Stimulated activated naive CD4-positive, alpha-beta T cell (primary cell): ENCODE measurements around the gene FUT4.
"Not testable (repeated sequence)": the region's sequence is repeated elsewhere in the genome, so short reads cannot be mapped to it uniquely, and the experiment has no call there.

Source experiments
- DNase-seq, 6 experiments: peaks; one replicate each; lab custom pipeline; 2025; lab: John Stamatoyannopoulos, UW

Gene FUT4

DNA sequence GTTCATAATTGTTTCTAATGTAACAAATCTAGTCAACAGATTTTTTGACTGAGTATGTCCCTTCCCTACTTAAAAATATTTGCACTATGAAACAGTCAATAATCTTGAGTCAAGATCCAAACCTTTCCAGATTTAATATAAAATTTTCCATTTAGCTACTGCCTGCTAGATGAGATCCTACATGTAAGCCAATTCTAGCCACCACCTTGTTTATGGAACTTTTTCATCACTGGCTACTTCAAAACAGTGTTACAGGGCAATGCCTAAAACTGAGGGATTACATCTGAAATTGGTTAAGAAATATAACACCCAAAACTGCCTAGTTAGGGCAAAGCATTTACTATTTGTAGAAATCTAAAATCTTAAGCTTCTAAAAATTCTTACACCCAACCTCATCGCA lies 10.5 kb upstream of the FUT4 start:
- DNase-seq, result no peak

DNA sequence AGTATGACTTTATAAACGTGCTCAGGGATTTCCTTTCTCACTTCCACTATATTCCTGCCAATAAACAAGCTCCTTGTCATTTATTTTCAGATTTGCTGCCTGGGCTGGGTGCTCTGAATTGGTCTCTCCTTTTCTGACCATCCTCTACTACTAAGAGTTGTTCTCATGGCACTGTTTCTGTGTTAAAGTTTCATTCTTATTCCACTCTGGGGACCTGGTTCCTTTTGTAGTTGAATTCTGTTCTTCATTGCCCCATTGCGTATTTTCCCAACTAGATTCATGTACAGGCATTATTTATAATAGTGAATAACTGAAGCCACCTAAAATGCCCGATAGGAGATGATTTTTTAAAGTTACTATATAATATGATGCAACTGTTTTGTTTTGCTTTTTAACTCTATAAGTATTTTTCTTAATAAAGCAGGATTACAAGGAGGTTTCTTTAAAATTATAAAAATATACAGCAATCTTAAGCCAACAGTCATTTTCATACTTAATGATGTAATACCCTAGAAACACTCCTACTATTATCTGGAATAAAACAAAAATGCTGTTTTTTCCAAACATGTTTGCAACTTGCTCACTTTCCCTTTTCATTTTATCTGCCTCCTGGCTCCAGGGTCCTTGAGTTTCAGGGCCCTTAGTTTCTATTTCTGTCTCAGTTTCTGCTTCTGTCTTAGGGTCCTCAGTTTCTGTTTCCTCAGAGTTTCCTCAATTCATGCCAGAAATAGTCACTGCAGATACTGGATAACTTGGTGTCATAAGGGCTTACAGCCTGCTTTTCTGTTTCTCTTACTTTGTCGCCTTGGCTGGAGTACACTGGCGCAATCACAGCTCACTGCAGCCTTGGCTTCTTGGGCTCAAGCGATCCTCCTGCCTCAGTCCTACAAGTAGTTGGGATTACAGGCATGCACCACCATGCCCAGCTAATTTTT lies 9.8 kb upstream of the FUT4 start:
- DNase-seq, result no peak

DNA sequence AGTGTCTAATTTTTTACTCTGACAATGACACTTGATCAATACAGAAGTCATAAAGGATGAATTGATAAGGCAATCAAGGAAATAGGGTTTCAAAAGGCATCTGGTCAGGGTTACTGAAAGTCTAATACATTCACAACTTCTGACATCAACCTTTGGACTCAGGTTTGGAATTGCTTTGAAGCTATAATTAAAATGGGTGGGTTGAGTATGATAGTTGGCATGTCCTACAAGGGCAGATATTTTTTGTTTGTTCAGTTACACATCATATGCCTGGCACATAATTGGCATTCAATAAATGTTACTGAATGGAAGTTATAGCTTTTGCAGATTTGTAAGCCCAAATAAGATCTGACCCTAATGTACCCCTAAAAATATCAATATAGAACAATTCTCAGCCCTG lies 7.3 kb upstream of the FUT4 start:
- DNase-seq, result no peak

DNA sequence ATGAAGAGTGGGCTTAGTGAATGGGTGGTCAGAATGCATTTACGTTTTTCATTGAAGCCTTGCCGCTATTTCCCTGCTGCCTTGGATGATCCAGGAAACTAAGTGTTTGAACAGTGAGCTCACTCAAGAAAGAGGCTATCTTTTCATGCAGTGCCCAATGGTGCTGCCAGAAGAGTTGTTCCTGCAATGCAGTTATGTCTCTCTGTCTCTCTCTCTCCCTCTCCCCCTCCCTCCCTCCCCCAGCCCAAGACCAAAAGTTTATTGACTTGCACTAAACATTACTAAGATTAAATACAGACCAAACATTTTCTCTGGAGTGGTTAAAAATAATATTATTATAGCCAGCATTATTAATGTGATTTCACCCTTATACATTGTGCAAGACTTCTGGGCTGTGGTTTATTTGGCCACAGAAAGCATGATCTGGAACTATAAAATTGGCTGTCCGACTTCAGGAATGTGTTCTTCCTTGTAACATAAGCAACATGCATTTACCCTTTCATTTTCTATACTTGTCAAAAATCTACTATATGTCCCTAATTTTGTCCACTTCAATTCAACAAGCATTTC lies 6.6 kb upstream of the FUT4 start:
- DNase-seq, result no peak

DNA sequence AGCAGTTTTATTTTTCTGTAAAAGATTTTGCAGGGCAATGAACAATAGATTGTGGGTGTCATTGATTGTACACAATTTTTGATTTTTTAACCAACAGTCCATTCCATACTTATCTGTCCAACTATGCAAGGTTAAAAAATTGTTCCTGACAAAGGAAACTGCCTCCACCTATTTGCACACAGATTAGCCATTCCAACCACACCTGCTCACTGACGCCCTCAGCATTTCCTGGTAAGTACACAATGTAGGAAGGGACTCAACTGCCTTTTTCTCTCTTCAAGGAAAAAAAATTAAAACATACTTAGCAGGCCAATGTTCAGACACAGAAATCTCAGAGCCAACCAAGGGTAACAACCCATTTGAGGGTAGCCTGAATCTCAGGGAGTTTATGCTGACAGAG lies 4.3 kb upstream of the FUT4 start:
- DNase-seq, result no peak

DNA sequence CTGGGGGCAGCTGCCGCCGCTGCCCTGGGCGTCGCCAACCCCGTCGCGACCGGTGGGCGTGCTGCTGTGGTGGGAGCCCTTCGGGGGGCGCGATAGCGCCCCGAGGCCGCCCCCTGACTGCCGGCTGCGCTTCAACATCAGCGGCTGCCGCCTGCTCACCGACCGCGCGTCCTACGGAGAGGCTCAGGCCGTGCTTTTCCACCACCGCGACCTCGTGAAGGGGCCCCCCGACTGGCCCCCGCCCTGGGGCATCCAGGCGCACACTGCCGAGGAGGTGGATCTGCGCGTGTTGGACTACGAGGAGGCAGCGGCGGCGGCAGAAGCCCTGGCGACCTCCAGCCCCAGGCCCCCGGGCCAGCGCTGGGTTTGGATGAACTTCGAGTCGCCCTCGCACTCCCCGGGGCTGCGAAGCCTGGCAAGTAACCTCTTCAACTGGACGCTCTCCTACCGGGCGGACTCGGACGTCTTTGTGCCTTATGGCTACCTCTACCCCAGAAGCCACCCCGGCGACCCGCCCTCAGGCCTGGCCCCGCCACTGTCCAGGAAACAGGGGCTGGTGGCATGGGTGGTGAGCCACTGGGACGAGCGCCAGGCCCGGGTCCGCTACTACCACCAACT lies 1.0 kb downstream of the FUT4 start:
- DNase-seq, result no peak

DNA sequence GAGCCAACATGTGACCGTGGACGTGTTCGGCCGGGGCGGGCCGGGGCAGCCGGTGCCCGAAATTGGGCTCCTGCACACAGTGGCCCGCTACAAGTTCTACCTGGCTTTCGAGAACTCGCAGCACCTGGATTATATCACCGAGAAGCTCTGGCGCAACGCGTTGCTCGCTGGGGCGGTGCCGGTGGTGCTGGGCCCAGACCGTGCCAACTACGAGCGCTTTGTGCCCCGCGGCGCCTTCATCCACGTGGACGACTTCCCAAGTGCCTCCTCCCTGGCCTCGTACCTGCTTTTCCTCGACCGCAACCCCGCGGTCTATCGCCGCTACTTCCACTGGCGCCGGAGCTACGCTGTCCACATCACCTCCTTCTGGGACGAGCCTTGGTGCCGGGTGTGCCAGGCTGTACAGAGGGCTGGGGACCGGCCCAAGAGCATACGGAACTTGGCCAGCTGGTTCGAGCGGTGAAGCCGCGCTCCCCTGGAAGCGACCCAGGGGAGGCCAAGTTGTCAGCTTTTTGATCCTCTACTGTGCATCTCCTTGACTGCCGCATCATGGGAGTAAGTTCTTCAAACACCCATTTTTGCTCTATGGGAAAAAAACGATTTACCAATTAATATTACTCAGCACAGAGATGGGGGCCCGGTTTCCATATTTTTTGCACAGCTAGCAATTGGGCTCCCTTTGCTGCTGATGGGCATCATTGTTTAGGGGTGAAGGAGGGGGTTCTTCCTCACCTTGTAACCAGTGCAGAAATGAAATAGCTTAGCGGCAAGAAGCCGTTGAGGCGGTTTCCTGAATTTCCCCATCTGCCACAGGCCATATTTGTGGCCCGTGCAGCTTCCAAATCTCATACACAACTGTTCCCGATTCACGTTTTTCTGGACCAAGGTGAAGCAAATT lies 1.8 kb downstream of the FUT4 start:
- DNase-seq, result no peak

DNA sequence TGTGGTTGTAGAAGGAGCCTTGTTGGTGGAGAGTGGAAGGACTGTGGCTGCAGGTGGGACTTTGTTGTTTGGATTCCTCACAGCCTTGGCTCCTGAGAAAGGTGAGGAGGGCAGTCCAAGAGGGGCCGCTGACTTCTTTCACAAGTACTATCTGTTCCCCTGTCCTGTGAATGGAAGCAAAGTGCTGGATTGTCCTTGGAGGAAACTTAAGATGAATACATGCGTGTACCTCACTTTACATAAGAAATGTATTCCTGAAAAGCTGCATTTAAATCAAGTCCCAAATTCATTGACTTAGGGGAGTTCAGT lies 2.4 kb downstream of the FUT4 start:
- DNase-seq, result no peak

DNA sequence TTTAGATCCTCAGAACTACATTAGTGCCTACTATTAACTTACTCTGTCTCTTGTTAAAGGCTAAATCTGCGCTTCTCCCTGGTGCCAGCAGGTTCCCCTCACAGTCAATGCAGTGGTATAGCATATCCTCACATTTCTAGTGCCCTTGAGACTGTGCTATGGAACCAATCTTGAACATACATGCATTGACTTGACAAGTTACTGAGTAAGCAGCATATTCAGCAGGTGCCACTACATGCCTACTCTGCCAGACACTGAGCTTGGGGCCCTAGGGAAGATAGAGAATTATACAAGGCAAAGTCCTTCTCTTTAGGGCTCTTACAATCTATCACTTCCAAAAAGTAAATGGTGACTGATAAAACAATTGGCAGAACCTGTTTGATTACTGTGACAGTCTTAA lies 3.2 kb downstream of the FUT4 start:
- no peak for DNase-seq

DNA sequence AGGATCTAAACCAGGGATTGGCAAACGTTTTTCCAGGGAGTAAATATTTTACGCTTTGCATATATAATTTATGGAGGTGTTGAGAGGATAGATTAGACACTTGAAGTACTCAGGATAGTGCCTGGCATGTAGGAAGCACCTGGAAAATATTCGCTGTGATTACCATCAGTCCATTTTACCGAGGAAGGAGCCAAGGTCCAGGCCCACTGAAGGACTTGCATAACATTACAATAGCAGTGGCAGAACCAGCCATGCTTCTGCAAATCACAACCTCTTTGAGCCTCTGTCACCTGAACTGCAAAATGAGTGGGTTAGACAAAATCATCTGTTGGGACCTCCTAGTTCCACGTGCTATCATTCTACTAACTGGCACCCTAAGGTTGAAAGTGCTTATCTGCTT lies 5.4 kb downstream of the FUT4 start:
- DNase-seq, result no peak

DNA sequence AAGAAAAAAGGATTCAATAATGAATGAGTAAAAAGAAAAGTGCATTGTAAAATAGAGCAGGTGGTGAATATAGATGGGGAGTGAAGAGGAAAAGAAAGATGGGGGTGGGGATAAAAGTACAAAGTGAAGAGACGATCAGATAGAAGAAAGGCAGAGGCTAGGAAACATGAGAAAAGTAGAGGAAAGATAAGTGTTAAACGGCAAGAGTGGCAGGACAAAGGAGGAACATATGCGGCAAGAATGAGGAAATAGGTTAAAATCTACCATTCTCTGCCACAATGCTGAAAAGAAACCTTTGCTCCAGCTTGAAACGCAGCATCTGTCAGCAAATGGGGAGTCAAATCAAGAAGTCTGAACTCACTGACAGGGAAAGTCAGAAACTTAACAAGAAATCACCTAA lies 6.8 kb downstream of the FUT4 start:
- no peak for DNase-seq

DNA sequence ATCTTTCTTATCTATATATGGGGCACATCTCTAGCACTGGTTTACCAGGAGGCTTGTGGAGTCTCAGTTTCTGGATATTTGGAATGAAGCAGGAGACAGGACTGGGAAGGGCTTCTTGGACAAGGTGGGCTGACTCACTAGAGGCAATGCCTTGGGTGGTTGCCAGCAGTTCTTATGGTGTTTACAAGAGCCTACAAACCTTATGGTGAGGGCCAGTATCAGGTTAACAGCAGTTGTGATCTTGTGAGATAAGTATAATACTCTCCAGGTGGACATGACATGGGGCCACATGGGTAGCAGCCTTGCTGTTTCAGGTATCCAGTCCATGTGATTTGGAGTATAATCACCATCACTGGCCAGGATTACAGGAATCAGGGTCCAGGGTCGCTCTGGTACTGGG lies 10.2 kb downstream of the FUT4 start:
- DNase-seq, result no peak

DNA sequence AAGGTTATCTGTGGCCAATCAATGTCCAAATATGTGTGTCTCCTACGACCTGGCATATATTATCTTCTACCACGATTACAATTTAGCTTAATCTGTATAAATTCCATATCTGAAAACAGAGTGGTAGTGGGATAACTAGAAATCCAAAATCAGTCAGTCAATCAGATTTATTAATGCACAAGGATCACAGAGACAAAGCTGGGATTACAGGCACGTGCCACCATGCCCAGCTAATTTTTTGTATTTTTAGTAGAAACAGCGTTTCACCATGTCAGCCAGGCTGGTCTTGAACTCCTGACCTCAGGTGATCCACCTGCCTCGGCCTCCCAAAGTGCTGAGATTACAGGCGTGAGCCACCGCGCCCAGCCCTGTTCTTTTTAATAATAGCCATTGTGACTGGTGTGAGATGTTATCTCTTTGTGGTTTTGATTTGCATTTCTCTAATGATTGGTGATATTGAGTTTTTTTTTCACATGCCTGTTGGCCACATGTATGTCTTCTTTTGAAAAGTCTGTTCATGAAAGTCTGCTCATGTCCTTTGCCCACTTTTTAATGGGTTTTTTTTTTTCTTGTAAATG lies 12.1 kb downstream of the FUT4 start:
- DNase-seq, result not testable (repeated sequence)

DNA sequence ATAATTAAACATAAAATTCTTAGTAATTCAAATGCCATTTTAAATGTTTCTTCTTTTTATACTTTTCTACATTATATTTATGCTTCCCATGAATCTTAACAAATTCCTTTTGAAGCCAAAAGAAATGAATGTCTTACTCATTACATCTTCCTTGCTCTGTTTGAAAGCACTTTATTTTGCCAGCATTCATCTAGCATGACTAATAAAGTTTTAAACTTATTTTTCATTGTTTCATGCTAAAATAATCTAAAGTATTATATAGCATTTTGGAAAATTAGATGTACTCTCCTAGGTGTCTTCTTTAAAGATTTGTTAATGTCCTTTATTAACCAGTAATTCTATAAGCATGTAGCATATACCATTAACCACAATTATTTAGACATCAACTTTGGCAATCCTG lies 13.7 kb downstream of the FUT4 start:
- no peak for DNase-seq

DNA sequence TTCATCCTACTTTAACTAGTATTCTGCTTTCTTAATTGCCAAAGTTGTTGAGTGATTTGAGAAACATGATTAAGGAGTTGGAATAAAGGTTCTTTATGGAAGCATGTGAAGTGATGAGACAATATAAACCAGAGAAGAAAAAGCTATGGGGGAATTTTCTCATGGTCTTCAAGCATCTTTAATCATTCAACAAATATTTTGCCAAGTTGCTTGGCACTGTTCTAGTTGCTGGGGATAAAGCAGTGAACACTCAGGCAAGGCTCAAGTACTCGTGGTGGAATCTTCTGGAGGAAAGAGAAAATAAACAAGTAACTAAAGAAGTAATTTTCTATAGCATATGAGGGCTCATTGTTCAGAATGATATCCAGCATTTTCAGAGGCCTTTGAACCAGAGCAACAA lies 14.3 kb downstream of the FUT4 start:
- DNase-seq, result no peak

DNA sequence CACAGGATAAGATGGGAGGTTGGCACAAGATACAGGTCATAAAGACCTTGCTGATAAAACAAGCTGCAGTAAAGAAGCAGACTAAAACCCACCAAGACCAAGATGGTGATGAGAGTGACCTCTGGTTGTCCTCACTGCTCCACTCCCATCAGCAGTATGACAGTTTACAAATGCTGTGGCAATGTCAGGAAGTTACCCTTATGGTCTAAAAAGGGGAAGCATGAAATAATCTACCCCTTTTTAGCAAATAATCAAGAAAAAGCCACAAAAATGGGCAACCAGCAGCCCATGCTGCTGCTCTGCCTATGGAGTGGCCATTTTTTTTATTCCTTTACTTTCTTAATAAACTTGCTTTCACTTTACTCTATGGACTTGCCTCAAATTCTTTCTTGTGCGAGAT lies 14.7 kb downstream of the FUT4 start:
- no peak for DNase-seq

DNA sequence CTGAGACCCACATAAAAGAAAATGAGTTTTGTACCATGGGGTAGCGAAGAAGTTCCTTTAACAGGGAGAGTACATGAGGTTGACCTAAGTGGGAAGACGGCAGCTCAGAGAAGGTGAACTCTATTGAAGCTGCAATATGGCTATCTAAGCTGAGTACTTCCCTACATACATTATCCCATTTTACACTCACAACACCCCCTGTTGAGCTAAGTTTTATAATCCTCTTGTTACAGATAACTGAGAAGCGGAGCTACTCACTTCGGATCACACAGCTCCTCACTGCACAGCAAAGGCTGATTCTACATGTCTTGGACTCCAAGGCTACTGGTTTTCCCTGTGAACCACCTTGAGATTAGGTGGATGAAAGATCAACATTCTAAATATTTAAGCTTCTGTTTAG lies 15.2 kb downstream of the FUT4 start:
- DNase-seq, result no peak

DNA sequence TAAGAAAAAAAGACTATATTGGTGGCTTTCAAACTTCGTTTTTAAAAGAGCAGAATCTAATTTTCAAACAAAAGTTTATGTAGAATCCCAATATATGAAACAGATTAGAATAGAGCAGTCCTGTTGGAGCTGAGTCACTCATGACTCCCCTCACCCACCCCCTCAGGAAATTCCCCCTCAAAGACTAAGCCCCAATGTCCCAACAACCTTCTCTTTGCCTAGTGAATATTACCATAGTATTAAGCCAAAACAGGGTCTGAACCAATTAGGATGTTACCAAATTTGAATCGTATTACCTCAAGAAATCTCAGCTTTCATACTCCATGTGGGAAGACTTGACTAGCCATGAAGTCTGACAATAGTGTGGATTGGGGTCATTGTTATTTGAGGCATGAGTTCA lies 15.6 kb downstream of the FUT4 start:
- no peak for DNase-seq

DNA sequence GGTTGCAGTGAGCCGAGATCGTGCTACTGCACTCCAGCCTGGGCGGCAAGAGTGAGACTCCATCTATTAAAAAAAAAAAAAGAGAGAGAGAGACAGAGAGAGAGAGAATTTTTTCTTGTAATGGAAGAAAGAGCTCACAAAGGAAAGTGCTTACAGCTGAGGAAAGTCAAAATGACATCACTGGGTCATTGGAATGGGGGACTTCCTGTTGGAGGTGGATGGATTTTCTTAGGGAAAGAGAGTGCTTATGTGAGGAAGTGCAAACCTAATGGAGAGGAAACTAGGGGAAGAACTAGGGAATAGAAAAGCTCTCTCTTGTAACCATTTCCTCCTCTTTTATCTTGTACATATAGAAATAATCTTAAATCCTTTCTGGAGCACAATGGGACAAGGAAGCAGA lies 17.1 kb downstream of the FUT4 start:
- DNase-seq, result no peak

DNA sequence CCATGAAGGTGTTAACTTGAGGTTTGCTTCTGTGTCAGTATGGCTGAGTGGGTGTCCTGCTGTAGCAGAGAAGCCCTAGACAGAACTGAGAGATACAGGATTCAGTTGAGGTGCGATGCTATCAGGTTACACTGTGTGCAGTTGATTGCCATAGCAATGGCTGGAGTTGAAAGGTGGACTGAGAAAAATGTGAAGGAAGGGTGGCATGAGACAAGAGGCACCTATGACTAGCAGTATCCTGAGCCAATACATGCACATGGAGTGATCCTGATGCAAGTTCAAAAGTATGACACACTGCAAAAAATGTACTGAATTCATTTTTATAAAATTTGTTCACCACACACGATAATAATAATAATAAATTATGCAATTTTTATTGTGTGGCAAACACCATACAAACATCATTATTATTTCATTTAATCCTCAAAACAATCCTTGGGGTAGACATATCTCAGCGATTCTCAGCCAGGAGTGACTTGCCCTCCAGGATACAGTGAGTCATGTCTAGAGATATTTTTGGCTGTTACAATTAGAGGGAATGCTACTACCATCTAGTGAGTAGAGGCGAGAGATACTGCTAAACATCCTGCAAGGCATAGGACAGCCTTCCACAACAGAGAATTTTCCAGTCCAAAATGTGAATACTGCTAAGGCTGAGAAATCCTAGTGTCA lies 19.6 kb downstream of the FUT4 start:
- DNase-seq, result no peak

DNA sequence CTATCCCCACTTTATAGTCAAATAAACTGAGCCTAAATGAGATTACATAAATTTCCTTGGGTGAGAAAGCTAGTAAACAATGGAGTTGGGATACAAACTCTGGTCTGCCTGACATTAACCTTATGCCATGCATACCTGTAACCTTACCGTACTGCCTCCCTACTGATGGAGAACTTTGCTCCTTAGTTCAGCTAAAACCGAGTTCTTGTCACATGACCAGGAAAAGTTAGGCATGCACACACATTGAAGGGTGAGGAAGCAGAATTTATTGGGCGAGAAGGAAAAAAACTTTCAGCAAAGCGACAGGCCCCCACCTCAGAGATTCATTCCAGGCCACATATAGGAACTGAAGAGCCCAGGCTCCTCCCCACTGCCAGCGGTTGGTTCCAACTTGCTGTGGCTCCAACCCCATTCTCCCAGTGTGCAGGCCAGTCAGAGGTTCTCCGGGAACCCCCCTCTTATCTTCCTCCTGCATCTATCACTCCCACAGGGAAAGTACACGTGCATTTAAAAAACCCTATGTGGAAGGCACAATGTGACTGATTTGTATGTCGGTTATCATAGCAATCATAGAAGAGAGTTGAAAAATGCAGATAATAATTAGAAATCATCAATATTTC lies 20.2 kb downstream of the FUT4 start:
- DNase-seq, result no peak
